HepG2 (cell line): Measurements from ENCODE around the gene VRK3. TPM values are rescaled to one million over a fixed set of nuclear protein-coding genes. Genes with fewer than 3 reads are reported as not detected.

Experiments
- ATAC-seq: fragments of 200-7000 bp; cut with Tn5 transposase; 3 replicates; pipeline ENCODE4 v1.9.1; 2020; ENCODE audit warnings: mild to moderate bottlenecking, moderate library complexity
- BruUV-seq: library from RNA; stranded (reverse); fragments of 400-500 nt; replicated peaks from 2 replicates; lab custom pipeline; 2021; lab: Mats Ljungman, UMichigan
- CTCF ChIA-PET: fragments of 300-600 bp; formaldehyde crosslinking; extraction: SDS; loops from one replicate; lab custom pipeline; 2021; ENCODE audit warnings: low total read pairs, inconsistent platforms, low intra/inter-chr PET ratio; lab: Yijun Ruan, JAX
- POLR2A ChIA-PET: fragments of 350-600 bp; sonication (Branson Sonifier 250); formaldehyde crosslinking; loops from one replicate; lab custom pipeline; 2020; ENCODE audit warnings: antibody characterized with exemption, inconsistent platforms; lab: Yijun Ruan, JAX
- DNase-seq: peaks from one replicate; pipeline ENCODE4 v3.0.0-alpha.2; 2015; ENCODE audit warnings: low spot score
- FAIRE-seq: peaks from 3 replicates; lab custom pipeline; 2011; peaks lifted over from hg19 to GRCh38; lab: Jason Lieb, UNC
- H2AFZ ChIP-seq: one replicate; pipeline ENCODE4 v1.6.1; 2011; ENCODE audit warnings: low read length, inconsistent platforms
- H3K27ac ChIP-seq: fragments of 300-600 bp; 3 replicates; pipeline ENCODE4 v1.8.0; 2011; ENCODE audit warnings: mixed run types, mild to moderate bottlenecking, mixed read lengths, low read length, inconsistent platforms; ENCODE audit not compliant: insufficient read depth; ENCODE audit errors: extremely low read length
- H3K27me3 ChIP-seq, 2 experiments: fragments of 200-600 bp in 1 of 2; 2 replicates in 1 of 2; 3 replicates in 1 of 2; pipeline versions ENCODE4 v1.6.0 to v1.8.0; 2011; ENCODE audit warnings: low read length in 2 of 2, mild to moderate bottlenecking in 2 of 2, moderate library complexity in 2 of 2, inconsistent platforms in 1 of 2; ENCODE audit not compliant: insufficient read depth in 2 of 2, control insufficient read depth in 1 of 2
- H3K36me3 ChIP-seq, 2 experiments: fragments of 200-600 bp in 1 of 2; replicated peaks in 1 of 2; 2 replicates in 1 of 2; 3 replicates in 1 of 2; pipeline versions ENCODE4 v1.5.1 to v1.8.0; 2011; ENCODE audit warnings: low read length in 2 of 2, inconsistent platforms in 1 of 2; ENCODE audit not compliant: insufficient read depth in 2 of 2, control insufficient read depth in 1 of 2
- H3K4me1 ChIP-seq: 2 replicates; pipeline ENCODE4 v1.5.1; 2012; ENCODE audit warnings: low read length, inconsistent platforms; ENCODE audit not compliant: insufficient read depth
- H3K4me2 ChIP-seq: 2 replicates; pipeline ENCODE4 v1.6.0; 2011; ENCODE audit warnings: low read depth, low read length, inconsistent platforms
- H3K4me3 ChIP-seq, 3 experiments: fragments of 200-600 bp in 1 of 3; sonication (generic), shearing (Covaris generic) in 1 of 3; replicated peaks in 1 of 3; 2 replicates each; pipeline ENCODE4 v1.5.1; 2011 to 2016; ENCODE audit warnings: low read length in 3 of 3, inconsistent platforms in 2 of 3, low read depth in 2 of 3, mild to moderate bottlenecking in 2 of 3, control low read depth in 1 of 3, mixed read lengths in 1 of 3; ENCODE audit not compliant: insufficient read depth in 1 of 3
- H3K79me2 ChIP-seq: one replicate; pipeline ENCODE4 v1.6.1; 2011; ENCODE audit warnings: low read length, inconsistent platforms; ENCODE audit not compliant: insufficient read depth
- H3K9ac ChIP-seq: 2 replicates; pipeline ENCODE4 v1.6.0; 2011; ENCODE audit warnings: mild to moderate bottlenecking, low read depth, low read length, inconsistent platforms; ENCODE audit not compliant: insufficient read depth
- H3K9me3 ChIP-seq: 2 replicates; pipeline ENCODE4 v1.5.1; 2012; ENCODE audit warnings: mild to moderate bottlenecking, low read length
- H4K20me1 ChIP-seq: 2 replicates; pipeline ENCODE4 v1.6.0; 2011; ENCODE audit warnings: inconsistent platforms, mild to moderate bottlenecking, low read length, moderate library complexity; ENCODE audit not compliant: insufficient read depth
- CREB3 ChIP-seq: sonication (generic); formaldehyde crosslinking; IDR thresholded peaks from 2 replicates; pipeline ENCODE4 v1.5.0; 2020; ENCODE audit warnings: missing genetic modification reagents
- FOSL2 ChIP-seq: sonication (generic); formaldehyde crosslinking; IDR thresholded peaks from 2 replicates; pipeline ENCODE4 v1.4.0; 2020; ENCODE audit warnings: missing genetic modification reagents
- HNF4A ChIP-seq: sonication (generic); formaldehyde crosslinking; IDR thresholded peaks from 2 replicates; pipeline ENCODE4 v1.4.0; 2020; ENCODE audit warnings: missing genetic modification reagents
- HOMEZ ChIP-seq: IDR thresholded peaks from 2 replicates; pipeline ENCODE4 v1.6.1; 2016; ENCODE audit warnings: low read depth
- IKZF1 ChIP-seq: fragments of 450-650 bp; IDR thresholded peaks from 2 replicates; pipeline ENCODE4 v1.7.1; 2016
- ISL2 ChIP-seq: sonication (generic); formaldehyde crosslinking; IDR thresholded peaks from 2 replicates; pipeline ENCODE4 v1.5.0; 2020; ENCODE audit warnings: missing genetic modification reagents
- KLF16 ChIP-seq, 2 experiments: sonication (generic) in 1 of 2; formaldehyde crosslinking in 1 of 2; IDR thresholded peaks; 2 replicates each; pipeline versions ENCODE4 v1.6.1 to v1.8.0; 2016 to 2023; ENCODE audit warnings: missing genetic modification reagents in 2 of 2, missing compliant biosample characterization in 1 of 2
- MED13 ChIP-seq: sonication (generic); formaldehyde crosslinking; IDR thresholded peaks from 2 replicates; pipeline ENCODE4 v1.5.0; 2020; ENCODE audit warnings: missing genetic modification reagents
- NCOA1 ChIP-seq: sonication (generic); formaldehyde crosslinking; IDR thresholded peaks from 2 replicates; pipeline ENCODE4 v1.9.0; 2021; ENCODE audit warnings: missing genetic modification reagents
- PBX3 ChIP-seq: sonication (generic); formaldehyde crosslinking; IDR thresholded peaks from 2 replicates; pipeline ENCODE4 v1.8.1; 2023; ENCODE audit warnings: missing genetic modification reagents, inconsistent platforms, borderline replicate concordance
- SNRNP70 ChIP-seq: fragments of 200-400 bp; formaldehyde crosslinking; IDR thresholded peaks from 2 replicates; pipeline ENCODE4 v1.6.1; 2017; ENCODE audit warnings: mild to moderate bottlenecking, low read depth, low read length, moderate library complexity
- SOX5 ChIP-seq: IDR thresholded peaks from 2 replicates; pipeline ENCODE4 v1.6.1; 2016; ENCODE audit warnings: borderline replicate concordance
- TRIM22 ChIP-seq: fragments of 450-650 bp; IDR thresholded peaks from 2 replicates; pipeline ENCODE4 v1.6.1; 2017
- ZNF44 ChIP-seq: sonication (generic); formaldehyde crosslinking; IDR thresholded peaks from 2 replicates; pipeline ENCODE4 v1.5.1; 2020; ENCODE audit warnings: mild to moderate bottlenecking, missing genetic modification reagents
- ZNF446 ChIP-seq: sonication (generic); formaldehyde crosslinking; IDR thresholded peaks from 2 replicates; pipeline ENCODE4 v1.5.0; 2020; ENCODE audit warnings: mild to moderate bottlenecking, missing genetic modification reagents
- ZNF570 ChIP-seq: sonication (generic); formaldehyde crosslinking; IDR thresholded peaks from 2 replicates; pipeline ENCODE4 v1.4.0; 2020; ENCODE audit warnings: mild to moderate bottlenecking, missing genetic modification reagents, borderline replicate concordance
- WGBS: methylation state at CpG from one replicate; pipeline ENCODE4 v1.1.6; 2017; ENCODE audit warnings: low lambda C conversion rate; 5-methylcytosine and 5-hydroxymethylcytosine counted together
- in situ Hi-C: cut with HindIII; loops from 2 replicates; pipeline ENCODE4 v1.10.0; 2017; ENCODE audit warnings: low pct_unique_long_range_greater_than_20kb; ENCODE audit not compliant: extremely low pct_ligation_motif_present
- intact Hi-C: fragments of 100-400 bp; cut with micrococcal nuclease; formaldehyde crosslinking; loops from one replicate; pipeline ENCODE4 v1.10.0; 2022; ENCODE audit not compliant: unreplicated experiment
- polyA plus RNA-seq, 8 experiments: library from polyadenylated mRNA; depleted of rRNA in 3 of 8; stranded (reverse) in 7 of 8; unstranded in 1 of 8; fragments of >200 nt; fragmentation: Illumina TruSeq in 4 of 8; extraction: Trizol in 4 of 8; gene quantifications; 2 replicates each; pipeline versions ENCODE4 v1.2.1 to v1.2.3, GENCODE V29; 2011 to 2016; ENCODE audit warnings: low read depth in 4 of 8, missing spikeins in 1 of 8, mixed read lengths in 1 of 8; ENCODE audit not compliant: insufficient read depth in 1 of 8
- total RNA-seq, 5 experiments: library from RNA; depleted of rRNA; stranded (reverse); fragments of >200 nt; fragmentation: Illumina TruSeq; extraction: Trizol; gene quantifications; 2 replicates each; pipeline ENCODE4 v1.2.3, GENCODE V29; 2016; ENCODE audit warnings: low read depth in 1 of 5

Gene VRK3
- total and polyA plus RNA-seq, 2 of the 13 experiments (the other 11 are each of a cell fraction or from before 2014, with no cell fraction given): 23.8 to 28.3 TPM

- TF ChIP-seq CREB3: no peak
- TF ChIP-seq ZNF570: no peak
- TF ChIP-seq MED13: no peak
- TF ChIP-seq TRIM22: no peak
- TF ChIP-seq HOMEZ (CRISPR knock-in tag): no peak
- TF ChIP-seq ISL2 (CRISPR knock-in tag): no peak
- peak; percentile 69 for TF ChIP-seq HNF4A (CRISPR knock-in tag)
- no peak for TF ChIP-seq NCOA1 (CRISPR knock-in tag)
- TF ChIP-seq SOX5 (CRISPR knock-in tag): no peak
- TF ChIP-seq, all 625 proteins: peak for 35
These were observed 2.3 kb downstream of the VRK3 start (continued) for GRCh38 chr19:50022823-50023222.

- no peak for FAIRE-seq
- Histone ChIP-seq H3K27ac (peak overlapping the region; percentile 15), H2AFZ (no peak overlapping the region), H4K20me1 (no peaks in the 10 kb centered on the region), H3K36me3 (peaks cover 11 to 26% of the 10 kb centered on the region in 2 experiments), H3K4me2 (0 out of 2 replicates have a peak overlapping the region, but pooled peaks have one; percentile 31), H3K27me3 (no peaks in the 10 kb centered on the region; a peak in 1 of 5 replicates), H3K9ac (no peak overlapping the region), H3K4me1 (peaks cover 49% of the 10 kb centered on the region), H3K9me3 (no peaks in the 10 kb centered on the region), H3K4me3 (no peak overlapping the region), H3K79me2 (peaks cover 16% of the 10 kb centered on the region)
- POLR2A ChIA-PET: no interaction called here
- CTCF ChIA-PET: no interaction called here
- no peak for ATAC-seq
- no peak for TF ChIP-seq PBX3 (CRISPR knock-in tag)
- TF ChIP-seq IKZF1: no peak
- peak; percentile 32; the same call in 1 of the 2 replicates for TF ChIP-seq FOSL2 (CRISPR knock-in tag)
- no peak for TF ChIP-seq ZNF44 (CRISPR knock-in tag)
- no peak for TF ChIP-seq SNRNP70
- TF ChIP-seq KLF16 (CRISPR knock-in tag; IDR thresholded peaks at IDR 0.05): no peak
- no peak for TF ChIP-seq ZNF446 (CRISPR knock-in tag)
- BruUV-seq: no TSS peak
- in situ Hi-C loops (no loop called here), intact Hi-C loops (no loop called here)
- WGBS: 69% methylated on average over 6 of the region's 6 CpGs
- no peak for DNase-seq
These were observed 4.7 kb downstream of the VRK3 start for GRCh38 chr19:50020481-50020880.
